ENCODE measurements around the gene CFAP46.
"Not testable (repeated sequence)": the region's sequence is repeated elsewhere in the genome, so short reads cannot be mapped to it uniquely, and the experiment has no call there.

Gene CFAP46

GRCh38 chr10:132793871-132794849 is 148.2 kb downstream of the CFAP46 start:
- Histone ChIP-seq H3K9ac (ENCODE audit: low read length in 2 of 2) (no peak overlapping the region), H3K27me3 (ENCODE audit: control insufficient read depth in 1 of 2, insufficient read depth in 2 of 2, low read length in 2 of 2) (peaks cover 0 to 6% of the 10 kb centered on the region in 2 donors), H3K9me3 (ENCODE audit: control insufficient read depth in 2 of 2, low read length in 2 of 2) (no peaks in the 10 kb centered on the region), H3K4me1 (ENCODE audit: control insufficient read depth, insufficient read depth, low read length) (no peaks in the 10 kb centered on the region), H3K4me3 (ENCODE audit: low read length in 2 of 2) (no peak overlapping the region), H3K36me3 (ENCODE audit: control insufficient read depth in 2 of 2, insufficient read depth in 2 of 2, low read length in 2 of 2) (no peaks in the 10 kb centered on the region), H3K27ac (ENCODE audit: low read length) (no peak overlapping the region)

GRCh38 chr10:132793213-132793612 is 149.2 kb downstream of the CFAP46 start:
- Histone ChIP-seq H3K9ac (ENCODE audit: low read length in 2 of 2) (no peak overlapping the region), H3K4me1 (ENCODE audit: control insufficient read depth, insufficient read depth, low read length) (no peaks in the 10 kb centered on the region), H3K9me3 (ENCODE audit: control insufficient read depth in 2 of 2, low read length in 2 of 2) (no peaks in the 10 kb centered on the region), H3K36me3 (ENCODE audit: control insufficient read depth in 2 of 2, insufficient read depth in 2 of 2, low read length in 2 of 2) (no peaks in the 10 kb centered on the region), H3K27me3 (ENCODE audit: control insufficient read depth in 1 of 2, insufficient read depth in 2 of 2, low read length in 2 of 2) (peaks cover 0 to 15% of the 10 kb centered on the region in 2 donors), H3K27ac (ENCODE audit: low read length) (no peak overlapping the region), H3K4me3 (ENCODE audit: low read length in 2 of 2) (no peak overlapping the region)

- no peak overlapping the region for H3K4me3 ChIP-seq (ENCODE audit: low read length in 2 of 2)
- peaks cover 0 to 19% of the 10 kb centered on the region in 2 donors for H3K27me3 ChIP-seq (ENCODE audit: control insufficient read depth in 1 of 2, insufficient read depth in 2 of 2, low read length in 2 of 2)
- H3K9me3 ChIP-seq (ENCODE audit: control insufficient read depth in 2 of 2, low read length in 2 of 2), result no peaks in the 10 kb centered on the region
- no peak overlapping the region for H3K27ac ChIP-seq (ENCODE audit: low read length)
- peaks cover 2% of the 10 kb centered on the region for H3K4me1 ChIP-seq (ENCODE audit: control insufficient read depth, insufficient read depth, low read length)
- H3K9ac ChIP-seq (ENCODE audit: low read length in 2 of 2), result no peak overlapping the region
- H3K36me3 ChIP-seq (ENCODE audit: control insufficient read depth in 2 of 2, insufficient read depth in 2 of 2, low read length in 2 of 2), result no peaks in the 10 kb centered on the region
Measured at GRCh38 chr10:132792796-132793195, 149.6 kb downstream of the CFAP46 start.

GRCh38 chr10:132792099-132792498 is 150.3 kb downstream of the CFAP46 start:
- peaks cover 0 to 23% of the 10 kb centered on the region in 2 donors for H3K27me3 ChIP-seq (ENCODE audit: control insufficient read depth in 1 of 2, insufficient read depth in 2 of 2, low read length in 2 of 2)
- not testable (repeated sequence) for H3K27ac ChIP-seq (ENCODE audit: low read length); H3K9me3 ChIP-seq (ENCODE audit: control insufficient read depth in 2 of 2, low read length in 2 of 2); H3K4me3 ChIP-seq (ENCODE audit: low read length in 2 of 2); H3K36me3 ChIP-seq (ENCODE audit: control insufficient read depth in 2 of 2, insufficient read depth in 2 of 2, low read length in 2 of 2); H3K4me1 ChIP-seq (ENCODE audit: control insufficient read depth, insufficient read depth, low read length); H3K9ac ChIP-seq (ENCODE audit: low read length in 2 of 2)

- Histone ChIP-seq H3K9ac (ENCODE audit: low read length in 2 of 2) (no peak overlapping the region), H3K4me3 (ENCODE audit: low read length in 2 of 2) (no peak overlapping the region), H3K4me1 (ENCODE audit: control insufficient read depth, insufficient read depth, low read length) (peaks cover 12% of the 10 kb centered on the region), H3K9me3 (ENCODE audit: control insufficient read depth in 2 of 2, low read length in 2 of 2) (no peaks in the 10 kb centered on the region), H3K27me3 (ENCODE audit: control insufficient read depth in 1 of 2, insufficient read depth in 2 of 2, low read length in 2 of 2) (peaks cover 3 to 32% of the 10 kb centered on the region in 2 donors), H3K27ac (ENCODE audit: low read length) (no peak overlapping the region), H3K36me3 (ENCODE audit: control insufficient read depth in 2 of 2, insufficient read depth in 2 of 2, low read length in 2 of 2) (no peaks in the 10 kb centered on the region)
Measured at GRCh38 chr10:132790934-132791829, 151.2 kb downstream of the CFAP46 start.

GRCh38 chr10:132790470-132790869 is 151.9 kb downstream of the CFAP46 start:
- peaks cover 3 to 36% of the 10 kb centered on the region in 2 donors for H3K27me3 ChIP-seq (ENCODE audit: control insufficient read depth in 1 of 2, insufficient read depth in 2 of 2, low read length in 2 of 2)
- H3K36me3 ChIP-seq (ENCODE audit: control insufficient read depth in 2 of 2, insufficient read depth in 2 of 2, low read length in 2 of 2), result no peaks in the 10 kb centered on the region
- H3K9me3 ChIP-seq (ENCODE audit: control insufficient read depth in 2 of 2, low read length in 2 of 2), result no peaks in the 10 kb centered on the region
- no peak overlapping the region for H3K9ac ChIP-seq (ENCODE audit: low read length in 2 of 2)
- H3K4me3 ChIP-seq (ENCODE audit: low read length in 2 of 2), result no peak overlapping the region
- peaks cover 15% of the 10 kb centered on the region for H3K4me1 ChIP-seq (ENCODE audit: control insufficient read depth, insufficient read depth, low read length)
- H3K27ac ChIP-seq (ENCODE audit: low read length), result no peak overlapping the region

GRCh38 chr10:132789659-132790148 is 152.7 kb downstream of the CFAP46 start:
- peaks cover 5 to 43% of the 10 kb centered on the region in 2 donors for H3K27me3 ChIP-seq (ENCODE audit: control insufficient read depth in 1 of 2, insufficient read depth in 2 of 2, low read length in 2 of 2)
- H3K9ac ChIP-seq (ENCODE audit: low read length in 2 of 2), result no peak overlapping the region

GRCh38 chr10:132788831-132789219 is 153.5 kb downstream of the CFAP46 start:
- Histone ChIP-seq H3K27ac (ENCODE audit: low read length) (no peak overlapping the region), H3K36me3 (ENCODE audit: control insufficient read depth in 2 of 2, insufficient read depth in 2 of 2, low read length in 2 of 2) (no peaks in the 10 kb centered on the region), H3K9me3 (ENCODE audit: control insufficient read depth in 2 of 2, low read length in 2 of 2) (peaks cover 0 to 5% of the 10 kb centered on the region in 2 donors), H3K4me3 (ENCODE audit: low read length in 2 of 2) (no peak overlapping the region), H3K4me1 (ENCODE audit: control insufficient read depth, insufficient read depth, low read length) (peaks cover 19% of the 10 kb centered on the region), H3K9ac (ENCODE audit: low read length in 2 of 2) (no peak overlapping the region), H3K27me3 (ENCODE audit: control insufficient read depth in 1 of 2, insufficient read depth in 2 of 2, low read length in 2 of 2) (peaks cover 7 to 52% of the 10 kb centered on the region in 2 donors)

More at GRCh38 chr10:132789659-132790148, 152.7 kb downstream of the CFAP46 start:
- H3K27ac ChIP-seq (ENCODE audit: low read length), result no peak overlapping the region
- H3K4me3 ChIP-seq (ENCODE audit: low read length in 2 of 2), result no peak overlapping the region
- H3K36me3 ChIP-seq (ENCODE audit: control insufficient read depth in 2 of 2, insufficient read depth in 2 of 2, low read length in 2 of 2), result no peaks in the 10 kb centered on the region
- no peaks in the 10 kb centered on the region for H3K9me3 ChIP-seq (ENCODE audit: control insufficient read depth in 2 of 2, low read length in 2 of 2)
- H3K4me1 ChIP-seq (ENCODE audit: control insufficient read depth, insufficient read depth, low read length), result peaks cover 18% of the 10 kb centered on the region

GRCh38 chr10:132788180-132788830 is 154.1 kb downstream of the CFAP46 start:
- Histone ChIP-seq H3K27ac (ENCODE audit: low read length) (no peak overlapping the region), H3K36me3 (ENCODE audit: control insufficient read depth in 2 of 2, insufficient read depth in 2 of 2, low read length in 2 of 2) (peaks cover 0 to 3% of the 10 kb centered on the region in 2 donors), H3K27me3 (ENCODE audit: control insufficient read depth in 1 of 2, insufficient read depth in 2 of 2, low read length in 2 of 2) (peaks cover 7 to 57% of the 10 kb centered on the region in 2 donors), H3K9me3 (ENCODE audit: control insufficient read depth in 2 of 2, low read length in 2 of 2) (peaks cover 0 to 5% of the 10 kb centered on the region in 2 donors), H3K4me3 (ENCODE audit: low read length in 2 of 2) (no peak overlapping the region), H3K9ac (ENCODE audit: low read length in 2 of 2) (no peak overlapping the region), H3K4me1 (ENCODE audit: control insufficient read depth, insufficient read depth, low read length) (peaks cover 19% of the 10 kb centered on the region)
